ENCODE measurements around the gene RGS9. TPM values are rescaled to one million over a fixed set of nuclear protein-coding genes. Genes with fewer than 3 reads are reported as not detected.

RGS9 gene
- total RNA-seq, 2 experiments from 2014 or later: 13.7 to 26.4 TPM

GRCh38 chr17:65185668-65186382, 48.7 kb downstream of the RGS9 start:
- Histone ChIP-seq H3K9me3 (ENCODE audit: low read length) (no peaks in the 10 kb centered on the region), H3K4me3 (ENCODE audit: low read depth, low read length, poor library complexity, severe bottlenecking) (no peak overlapping the region), H3K79me2 (ENCODE audit: insufficient read depth, low read depth, low read length) (no peaks in the 10 kb centered on the region), H2AFZ (ENCODE audit: low read length) (no peak overlapping the region), H3K4me2 (ENCODE audit: low read length) (no peak overlapping the region), H3K36me3 (ENCODE audit: insufficient read depth, low read length) (no peaks in the 10 kb centered on the region), H3K27ac (ENCODE audit: low read depth, low read length, poor library complexity, severe bottlenecking) (no peak overlapping the region), H3K9me2 (ENCODE audit: insufficient read depth, low read length) (no peaks in the 10 kb centered on the region), H3K4me1 (ENCODE audit: insufficient read depth, low read length, poor library complexity, severe bottlenecking) (peaks cover 48% of the 10 kb centered on the region), H4K20me1 (ENCODE audit: insufficient read depth, low read length) (no peaks in the 10 kb centered on the region)
- ChIA-PET CTCF (ENCODE audit: unreplicated experiment) (interaction anchor here (0.7 to 0.9 kb wide), 3 partner anchors 12 to 48 kb away, joined by 3 read pairs; no protein-coding TSS in a partner anchor), POLR2A (interaction anchor here (0.6 to 1.2 kb wide), 5 partner anchors 43 to 1011 kb away, joined by 3 to 5 read pairs (median 4); no protein-coding TSS in a partner anchor)
- intact Hi-C loops (cut with micrococcal nuclease; ENCODE audit: unreplicated experiment): no loop called here
- TF ChIP-seq EZH2phosphoT487 (IDR thresholded peaks at IDR 0.05; ENCODE audit: borderline replicate concordance, low read depth, low read length) (no peak), CTCF (conservative IDR thresholded peaks at IDR 0.05; ENCODE audit: low read length) (peak; percentile 56; the same call in 1 of the 2 replicates)
- no TSS peak for BruUV-seq (replicated peaks)
- DNase-seq (ENCODE audit: low spot score): no peak

- H3K27ac ChIP-seq (ENCODE audit: low read depth, low read length, poor library complexity, severe bottlenecking): no peak overlapping the region
- no peak for TF ChIP-seq CTCF (conservative IDR thresholded peaks at IDR 0.05; ENCODE audit: low read length)
- TF ChIP-seq EZH2phosphoT487 (IDR thresholded peaks at IDR 0.05; ENCODE audit: borderline replicate concordance, low read depth, low read length): no peak
- DNase-seq (ENCODE audit: low spot score): no peak
- H2AFZ ChIP-seq (ENCODE audit: low read length): no peak overlapping the region
- CTCF ChIA-PET (ENCODE audit: unreplicated experiment): no interaction called here
- H3K79me2 ChIP-seq (ENCODE audit: insufficient read depth, low read depth, low read length): no peaks in the 10 kb centered on the region
- H3K9me2 ChIP-seq (ENCODE audit: insufficient read depth, low read length): no peaks in the 10 kb centered on the region
- intact Hi-C loops (cut with micrococcal nuclease; ENCODE audit: unreplicated experiment): loop anchor here (10.0 kb wide), 2 partner anchors 346 to 416 kb away; no protein-coding TSS in a partner anchor
- no peaks in the 10 kb centered on the region for H4K20me1 ChIP-seq (ENCODE audit: insufficient read depth, low read length)
- no peak overlapping the region for H3K4me3 ChIP-seq (ENCODE audit: low read depth, low read length, poor library complexity, severe bottlenecking)
- H3K4me2 ChIP-seq (ENCODE audit: low read length): no peak overlapping the region
- H3K9me3 ChIP-seq (ENCODE audit: low read length): no peaks in the 10 kb centered on the region
- BruUV-seq (replicated peaks): no TSS peak
- POLR2A ChIA-PET: no interaction called here
- H3K36me3 ChIP-seq (ENCODE audit: insufficient read depth, low read length): no peaks in the 10 kb centered on the region
- no peaks in the 10 kb centered on the region for H3K4me1 ChIP-seq (ENCODE audit: insufficient read depth, low read length, poor library complexity, severe bottlenecking)
Measured at GRCh38 chr17:65190467-65191097, 53.4 kb downstream of the RGS9 start.

Measured in OCI-LY7 (cell line).